ENCODE data around the gene RHNO1.

Gene RHNO1

GRCh38 chr12:2877047-2877952 lies at the start of gene RHNO1, which contains the start of gene FOXM1:
Gene RHNO1, plus strand, starts transcription at chr12:2877223. Its CDS starts 8,144 bp downstream, at chr12:2885367.
Gene FOXM1, minus strand, starts transcription at chr12:2877174. Its CDS starts 2,696 bp downstream, at chr12:2874478.
- peak; percentile 17 to 95 (median 86) for DNase-seq

DNA sequence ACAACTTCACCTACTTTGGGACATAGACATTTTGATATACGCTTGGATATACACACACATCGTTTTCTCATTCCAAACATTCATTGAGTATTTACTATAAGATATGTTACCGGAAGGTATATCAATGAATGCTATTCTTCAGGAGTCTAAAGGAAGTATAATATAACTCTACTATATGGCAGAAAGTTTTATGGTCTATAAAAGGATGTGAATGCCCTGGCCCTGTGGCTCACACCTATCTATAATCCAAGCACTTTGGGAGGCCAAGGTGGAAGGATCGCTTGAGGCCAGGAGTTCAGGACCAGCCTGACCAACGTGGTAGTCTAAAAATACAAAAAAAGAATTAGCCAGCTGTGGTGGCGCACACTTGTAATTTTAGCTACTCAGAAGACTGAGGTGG lies 47.7 kb upstream of the RHNO1 start:
- DNase-seq = no peak

GRCh38 chr12:2832550-2833127 lies 44.4 kb upstream of the RHNO1 start:
- DNase-seq = no peak

GRCh38 chr12:2833327-2833726 lies 43.7 kb upstream of the RHNO1 start:
- DNase-seq = no peak

- peak in 4 of 56 donors; percentile 4 to 7 (median 7) for DNase-seq
These were observed 43.2 kb upstream of the RHNO1 start for GRCh38 chr12:2833810-2834209.

- DNase-seq = peak in 50 of 56 donors; percentile 20 to 85 (median 62)
These were observed 42.2 kb upstream of the RHNO1 start, which contains the start of gene NRIP2 for GRCh38 chr12:2834581-2835491. Gene NRIP2, minus strand, starts transcription at chr12:2835035. Its CDS starts 52 bp downstream, at chr12:2834983.

DNA sequence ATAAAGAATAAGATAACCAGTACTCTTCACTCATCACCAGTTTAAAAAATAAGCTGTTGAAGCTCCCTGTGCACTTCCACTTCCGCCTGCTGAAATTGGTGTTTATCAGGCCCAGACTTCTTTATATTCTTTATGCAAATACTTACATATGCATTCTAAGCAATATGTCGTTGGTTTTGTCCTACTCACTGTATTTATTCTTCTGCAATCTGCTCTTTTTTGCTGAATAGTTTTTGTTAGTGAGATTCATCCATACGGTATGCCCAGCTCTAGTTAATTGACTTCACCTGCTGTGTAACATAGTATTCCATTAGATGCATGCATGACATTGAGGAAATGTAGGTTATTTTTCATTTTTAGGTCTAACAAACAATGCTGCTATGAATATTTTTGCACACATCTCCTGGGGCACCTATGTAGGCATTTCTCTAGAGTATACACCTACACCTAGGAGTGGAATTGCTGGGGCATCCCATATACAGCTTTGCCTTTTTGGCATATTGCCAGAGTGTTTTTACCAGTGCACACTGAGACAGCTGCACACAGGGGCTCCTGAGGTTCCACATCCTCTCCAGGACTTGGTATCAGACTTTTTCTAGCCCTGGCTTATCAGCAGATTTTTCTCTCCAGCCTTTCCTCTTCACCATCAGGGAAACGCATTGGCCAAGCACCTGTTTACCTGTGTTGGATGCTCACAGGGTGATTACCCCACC lies 41.2 kb upstream of the RHNO1 start:
- no peak for DNase-seq

DNA sequence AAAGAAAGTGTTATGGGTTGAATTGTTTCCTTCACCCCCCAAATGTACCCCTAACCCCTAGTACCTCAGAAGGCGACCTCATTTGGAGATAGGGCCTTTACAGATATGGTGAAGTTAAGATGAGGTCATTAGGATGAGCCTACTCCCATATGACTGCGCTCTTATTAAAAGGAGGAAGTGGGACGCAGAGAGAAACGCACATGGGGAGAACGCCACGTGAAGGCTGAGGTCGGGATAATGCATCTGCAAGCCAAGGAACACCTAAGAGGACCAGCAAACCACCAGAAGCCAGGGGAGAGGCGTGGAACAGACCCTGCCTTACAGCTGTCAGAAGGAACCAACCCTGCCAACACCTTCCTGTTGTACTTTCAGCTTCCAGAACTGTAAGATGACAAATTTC lies 40.4 kb upstream of the RHNO1 start:
- no peak for DNase-seq

DNA sequence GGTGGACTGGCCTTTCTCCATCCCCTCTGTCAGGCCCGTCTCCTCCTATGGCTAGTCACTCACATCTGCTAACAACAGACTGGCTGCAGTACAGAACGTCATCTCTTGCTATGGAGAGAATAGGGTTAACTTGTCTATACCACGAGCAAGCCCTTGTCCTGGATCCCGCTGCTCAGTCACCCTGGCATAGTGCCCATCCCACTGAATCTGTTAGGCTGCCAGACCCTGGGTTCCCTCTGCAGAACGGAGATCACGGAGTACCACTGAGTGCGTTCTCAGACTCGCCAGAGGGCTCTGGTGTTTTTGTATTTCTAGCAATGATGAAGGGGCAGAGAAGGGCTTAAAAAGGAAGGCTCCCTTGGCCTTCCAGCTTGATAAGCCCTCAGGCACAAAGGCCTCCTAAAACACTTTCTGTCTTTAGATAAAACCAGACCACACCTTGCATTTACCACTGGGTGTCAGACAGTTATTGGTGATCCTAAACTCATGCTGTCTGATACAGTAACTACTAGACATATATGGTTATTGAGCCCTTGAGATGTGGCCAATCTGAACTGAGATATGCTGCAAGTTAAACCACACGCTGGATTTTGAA lies 35.9 kb upstream of the RHNO1 start:
- DNase-seq = peak in 2 of 56 donors; percentile 19 to 36

DNA sequence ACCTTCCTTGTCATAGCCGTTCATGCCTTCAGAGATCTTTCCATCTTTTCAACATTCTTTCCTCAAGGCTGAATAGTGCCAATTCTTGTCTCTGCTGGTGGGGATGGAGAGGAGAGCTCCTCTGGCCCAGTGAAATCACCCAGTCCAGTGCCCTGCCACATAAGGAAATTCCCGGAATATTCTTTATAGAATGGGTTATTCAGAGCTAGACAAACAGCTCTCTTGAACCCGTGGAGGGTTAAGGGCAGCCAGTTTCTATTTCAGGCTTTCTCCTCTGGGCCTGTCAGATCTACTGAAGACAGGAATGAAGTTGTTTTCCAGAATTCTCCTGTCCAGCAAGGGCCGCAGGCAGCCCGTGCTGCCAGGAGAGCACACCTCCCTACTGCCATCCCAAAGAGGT lies 34.1 kb upstream of the RHNO1 start:
- DNase-seq = no peak

GRCh38 chr12:2844786-2845185 lies 32.2 kb upstream of the RHNO1 start:
- DNase-seq = no peak

GRCh38 chr12:2845280-2845679 lies 31.7 kb upstream of the RHNO1 start:
- no peak for DNase-seq

DNA sequence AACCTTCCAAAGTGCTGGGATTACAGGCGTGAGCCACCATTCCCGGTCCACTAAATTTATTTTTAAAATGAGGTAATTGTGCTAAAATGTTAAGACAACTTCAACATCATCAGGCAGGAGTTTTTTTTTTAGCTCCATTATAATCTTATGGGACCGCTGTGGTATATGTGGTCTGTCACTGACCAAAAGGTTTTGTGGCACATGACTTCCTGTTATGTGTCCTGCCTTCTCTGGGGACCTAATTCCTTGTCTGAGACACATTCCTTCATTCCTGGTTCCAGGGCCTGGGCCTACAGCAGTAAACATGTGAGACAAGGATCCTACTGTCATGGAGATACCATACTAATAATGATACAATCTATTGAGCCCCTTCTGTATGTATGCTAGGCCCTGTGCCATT lies 25.1 kb upstream of the RHNO1 start:
- DNase-seq = no peak

GRCh38 chr12:2853626-2854025 lies 23.4 kb upstream of the RHNO1 start:
- peak in 49 of 56 donors; percentile 6 to 89 (median 56) for DNase-seq

DNA sequence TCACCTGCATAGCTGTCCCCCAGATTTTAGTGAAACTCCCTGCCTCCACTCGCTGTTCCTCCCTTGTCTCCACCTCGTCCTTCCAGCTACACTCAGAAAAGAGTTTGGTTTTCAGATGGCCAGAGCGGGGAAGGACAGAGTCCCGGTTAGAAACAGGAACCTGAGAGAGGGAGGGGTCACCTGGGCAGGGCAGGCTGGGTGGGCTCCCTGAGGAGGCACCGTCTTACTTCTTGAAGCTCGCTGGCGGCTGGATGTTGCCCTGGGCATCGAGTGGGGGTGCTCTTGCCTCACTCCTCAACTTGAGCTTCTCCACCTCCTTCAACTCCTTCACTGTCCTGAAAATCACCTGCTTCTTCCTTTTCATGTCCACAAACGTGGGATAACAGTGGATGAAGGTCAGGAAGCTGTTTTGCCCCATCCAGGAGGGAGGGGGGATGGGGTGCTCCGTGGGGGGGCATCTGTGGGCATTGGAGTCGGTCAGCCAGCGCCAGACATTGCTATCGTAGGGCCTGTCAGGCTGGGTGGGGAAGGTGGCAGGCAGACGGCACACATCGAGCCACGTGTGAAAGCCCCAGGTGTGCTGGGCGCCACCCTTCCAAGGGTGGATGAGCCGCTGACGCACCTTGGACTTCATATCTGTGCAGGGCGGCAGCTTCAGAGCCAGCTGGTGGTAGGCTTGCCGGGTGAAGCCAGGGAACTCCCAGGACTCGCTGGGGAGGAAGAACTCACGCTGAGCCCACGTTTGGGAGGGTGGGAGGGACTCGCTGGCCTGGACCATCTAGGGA lies 22.2 kb upstream of the RHNO1 start:
- no peak for DNase-seq

GRCh38 chr12:2855546-2855945 lies 21.5 kb upstream of the RHNO1 start:
- DNase-seq = no peak

GRCh38 chr12:2856051-2856450 lies 21.0 kb upstream of the RHNO1 start:
- DNase-seq = no peak

DNA sequence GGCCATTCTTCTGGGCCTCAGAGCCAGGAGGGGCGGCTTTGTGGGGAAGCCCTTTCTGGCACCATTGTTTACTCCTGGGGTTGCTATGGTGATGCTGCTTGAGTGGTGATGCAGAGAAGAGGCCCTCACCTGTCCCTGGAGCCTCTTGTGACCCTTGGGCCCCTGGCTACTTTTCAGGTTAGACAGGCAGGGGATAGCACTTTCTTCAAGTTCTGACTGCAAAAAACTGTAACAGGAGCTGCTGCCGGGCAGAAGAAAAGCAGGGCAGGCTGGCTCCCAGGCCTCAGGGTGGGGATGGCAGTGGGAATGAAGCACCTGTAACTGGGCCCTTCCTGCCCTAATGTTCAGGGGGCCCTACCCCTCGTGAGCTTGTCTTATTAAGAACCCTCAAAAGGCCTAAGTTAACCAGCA lies 20.0 kb upstream of the RHNO1 start, which contains the start of gene TEX52:
Gene TEX52, minus strand, starts transcription at position 19 of the 411 bp plus-strand sequence. Its CDS starts 13 bp downstream, at position 6.
- DNase-seq = no peak

DNA sequence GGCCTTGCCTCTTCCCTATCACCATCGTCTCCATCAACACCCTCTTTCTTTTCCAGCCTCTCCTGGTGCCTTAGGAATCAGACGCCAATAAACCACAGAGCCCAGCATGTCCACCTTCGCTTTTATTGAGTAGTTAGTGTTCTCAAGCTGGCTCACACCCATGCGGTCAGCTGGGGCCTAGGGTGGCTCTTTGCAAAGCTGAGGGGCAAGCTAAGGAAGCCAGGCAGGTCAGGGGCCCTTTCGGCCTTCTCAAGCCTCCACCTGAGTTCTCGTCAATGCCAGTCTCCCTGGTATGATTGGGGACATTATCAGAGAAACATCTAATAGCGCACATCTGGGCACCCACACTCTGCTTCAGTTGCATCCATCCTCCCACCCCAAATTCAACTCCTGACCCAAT lies 19.4 kb upstream of the RHNO1 start:
- DNase-seq = no peak
